Mononuclear cell (primary cell): ENCODE data around the gene MYOG. TPM values are rescaled to one million over a fixed set of nuclear protein-coding genes. Genes with fewer than 3 reads are reported as not detected.

Source experiments
- H3K27me3 ChIP-seq: 2 replicates; pipeline ENCODE4 v1.6.0; 2011; ENCODE audit warnings: low read length, control low read depth; ENCODE audit not compliant: insufficient read depth
- H3K4me1 ChIP-seq: 2 replicates; pipeline ENCODE4 v1.5.1; 2011; ENCODE audit warnings: mild to moderate bottlenecking, low read length, control low read depth; ENCODE audit not compliant: insufficient read depth
- H3K4me3 ChIP-seq: 2 replicates; pipeline ENCODE4 v1.5.1; 2011; ENCODE audit warnings: mild to moderate bottlenecking, low read length, moderate library complexity
- H3K9me3 ChIP-seq: 2 replicates; pipeline ENCODE4 v1.5.1; 2011; ENCODE audit warnings: low read depth, mild to moderate bottlenecking, control low read depth, low read length
- total RNA-seq: library from RNA; depleted of rRNA; stranded (reverse); fragments of >200 nt; gene quantifications from one replicate; pipeline ENCODE4 v1.2.3, GENCODE V29; 2012

MYOG gene
- total RNA-seq, 1 donor: not detected

- Histone ChIP-seq H3K4me1 (peaks cover 41% of the 10 kb centered on the region), H3K27me3 (peaks cover 3% of the 10 kb centered on the region), H3K9me3 (no peaks in the 10 kb centered on the region), H3K4me3 (no peak overlapping the region)
Observed at GRCh38 chr1:203073469-203073868, 12.3 kb downstream of the MYOG start.

GRCh38 chr1:203072911-203073310 lies 12.9 kb downstream of the MYOG start:
- no peak overlapping the region for H3K4me3 ChIP-seq
- peaks cover 3% of the 10 kb centered on the region for H3K27me3 ChIP-seq
- no peaks in the 10 kb centered on the region for H3K9me3 ChIP-seq
- peaks cover 46% of the 10 kb centered on the region for H3K4me1 ChIP-seq

GRCh38 chr1:203072002-203072602 lies 13.7 kb downstream of the MYOG start:
- no peaks in the 10 kb centered on the region for H3K9me3 ChIP-seq
- peaks cover 3% of the 10 kb centered on the region for H3K27me3 ChIP-seq
- H3K4me3 ChIP-seq: no peak overlapping the region
- peaks cover 49% of the 10 kb centered on the region for H3K4me1 ChIP-seq

- Histone ChIP-seq H3K4me1 (peaks cover 26% of the 10 kb centered on the region), H3K27me3 (no peaks in the 10 kb centered on the region), H3K9me3 (no peaks in the 10 kb centered on the region), H3K4me3 (no peak overlapping the region)
Observed at GRCh38 chr1:203069030-203069747, 16.6 kb downstream of the MYOG start.

- Histone ChIP-seq H3K27me3 (no peaks in the 10 kb centered on the region), H3K4me1 (peaks cover 35% of the 10 kb centered on the region), H3K9me3 (no peaks in the 10 kb centered on the region), H3K4me3 (no peak overlapping the region)
Observed at GRCh38 chr1:203066965-203067364, 18.8 kb downstream of the MYOG start.

GRCh38 chr1:203065986-203066385 lies 19.8 kb downstream of the MYOG start:
- Histone ChIP-seq H3K27me3 (no peaks in the 10 kb centered on the region), H3K4me3 (no peak overlapping the region), H3K9me3 (no peaks in the 10 kb centered on the region), H3K4me1 (peaks cover 36% of the 10 kb centered on the region)

GRCh38 chr1:203065191-203065590 lies 20.6 kb downstream of the MYOG start:
- Histone ChIP-seq H3K27me3 (no peaks in the 10 kb centered on the region), H3K4me1 (peaks cover 43% of the 10 kb centered on the region), H3K9me3 (no peaks in the 10 kb centered on the region), H3K4me3 (no peak overlapping the region)

- Histone ChIP-seq H3K4me3 (no peak overlapping the region), H3K27me3 (no peaks in the 10 kb centered on the region), H3K4me1 (peaks cover 43% of the 10 kb centered on the region), H3K9me3 (no peaks in the 10 kb centered on the region)
Observed at GRCh38 chr1:203063287-203063686, 22.5 kb downstream of the MYOG start.

- peaks cover 55% of the 10 kb centered on the region for H3K4me1 ChIP-seq
- no peak overlapping the region for H3K4me3 ChIP-seq
- no peaks in the 10 kb centered on the region for H3K9me3 ChIP-seq
- H3K27me3 ChIP-seq: no peaks in the 10 kb centered on the region
Observed at GRCh38 chr1:203060115-203060514, 25.7 kb downstream of the MYOG start.

- H3K27me3 ChIP-seq: no peaks in the 10 kb centered on the region
- peaks cover 55% of the 10 kb centered on the region for H3K4me1 ChIP-seq
Observed at GRCh38 chr1:203059485-203059884, 26.3 kb downstream of the MYOG start.

GRCh38 chr1:203058676-203058935 lies 27.2 kb downstream of the MYOG start:
- Histone ChIP-seq H3K27me3 (no peaks in the 10 kb centered on the region), H3K4me3 (no peak overlapping the region), H3K9me3 (no peaks in the 10 kb centered on the region), H3K4me1 (peaks cover 54% of the 10 kb centered on the region)

More at GRCh38 chr1:203059485-203059884, 26.3 kb downstream of the MYOG start:
- no peak overlapping the region for H3K4me3 ChIP-seq
- no peaks in the 10 kb centered on the region for H3K9me3 ChIP-seq

GRCh38 chr1:203057911-203058675 lies 27.7 kb downstream of the MYOG start:
- H3K27me3 ChIP-seq: no peaks in the 10 kb centered on the region
- no peak overlapping the region for H3K4me3 ChIP-seq
- H3K9me3 ChIP-seq: no peaks in the 10 kb centered on the region
- H3K4me1 ChIP-seq: peaks cover 48% of the 10 kb centered on the region

- Histone ChIP-seq H3K4me1 (peaks cover 46% of the 10 kb centered on the region), H3K9me3 (no peaks in the 10 kb centered on the region), H3K4me3 (no peak overlapping the region), H3K27me3 (no peaks in the 10 kb centered on the region)
Observed at GRCh38 chr1:203056516-203056915, 29.3 kb downstream of the MYOG start.

- Histone ChIP-seq H3K9me3 (no peaks in the 10 kb centered on the region), H3K4me3 (no peak overlapping the region), H3K4me1 (peaks cover 46% of the 10 kb centered on the region), H3K27me3 (no peaks in the 10 kb centered on the region)
Observed at GRCh38 chr1:203056012-203056411, 29.8 kb downstream of the MYOG start.

- Histone ChIP-seq H3K4me3 (no peak overlapping the region), H3K4me1 (peaks cover 39% of the 10 kb centered on the region), H3K9me3 (no peaks in the 10 kb centered on the region)
Observed at GRCh38 chr1:203055161-203055799, 30.5 kb downstream of the MYOG start.

More at GRCh38 chr1:203055161-203055799, 30.5 kb downstream of the MYOG start:
- H3K27me3 ChIP-seq: no peaks in the 10 kb centered on the region
